Fibroblast of mammary gland (primary cell): ENCODE measurements around the gene LRRC49.

Experiments used
- DNase-seq: peaks from one replicate; pipeline ENCODE4 v3.0.0-alpha.2; 2010; ENCODE audit warnings: low read depth
- H3K4me3 ChIP-seq: 2 replicates; pipeline ENCODE4 v1.5.1; 2011; ENCODE audit warnings: low read depth, mild to moderate bottlenecking, low read length, moderate library complexity; ENCODE audit not compliant: control insufficient read depth
- CTCF ChIP-seq: conservative IDR thresholded peaks from 2 replicates; pipeline ENCODE4 v1.5.1; 2011; ENCODE audit warnings: low read depth, low read length, inconsistent platforms; ENCODE audit not compliant: control insufficient read depth, insufficient read depth

The LRRC49 gene

GRCh38 chr15:71052356-71052755, 159.7 kb downstream of the LRRC49 start:
- peak; percentile 76 for DNase-seq
- TF ChIP-seq CTCF, result no peak
- H3K4me3 ChIP-seq, result no peak overlapping the region

GRCh38 chr15:71054286-71054952, 161.8 kb downstream of the LRRC49 start:
- H3K4me3 ChIP-seq, result no peak overlapping the region
- no peak for TF ChIP-seq CTCF
- no peak for DNase-seq

- H3K4me3 ChIP-seq, result no peak overlapping the region
- TF ChIP-seq CTCF, result no peak
- DNase-seq, result peak; percentile 67
These were observed 162.8 kb downstream of the LRRC49 start for GRCh38 chr15:71055461-71055860.

GRCh38 chr15:71056111-71056510, 163.5 kb downstream of the LRRC49 start:
- no peak for DNase-seq
- no peak for TF ChIP-seq CTCF
- H3K4me3 ChIP-seq, result no peak overlapping the region

GRCh38 chr15:71057143-71057542, 164.5 kb downstream of the LRRC49 start:
- TF ChIP-seq CTCF, result no peak
- DNase-seq, result no peak
- H3K4me3 ChIP-seq, result no peak overlapping the region

- no peak for DNase-seq
- no peak for TF ChIP-seq CTCF
- H3K4me3 ChIP-seq, result no peak overlapping the region
These were observed 165.0 kb downstream of the LRRC49 start for GRCh38 chr15:71057581-71057980.

- DNase-seq, result no peak
- TF ChIP-seq CTCF, result no peak
- no peak overlapping the region for H3K4me3 ChIP-seq
These were observed 168.4 kb downstream of the LRRC49 start for GRCh38 chr15:71060983-71061382.
